DOHH2 (cell line): ENCODE data around the gene MCCC1.

Experiments
- H3F3A ChIP-seq: fragments of 200-600 bp; sonication (generic), shearing (Covaris generic); 2 replicates; pipeline ENCODE4 v1.6.0; 2016; ENCODE audit warnings: antibody characterized with exemption, mild to moderate bottlenecking; ENCODE audit not compliant: control insufficient read depth, insufficient read depth
- H3K27ac ChIP-seq: fragments of 200-600 bp; sonication (generic); 2 replicates; pipeline ENCODE4 v1.5.1; 2014; ENCODE audit warnings: low read depth, mild to moderate bottlenecking, low read length, moderate library complexity
- H3K27me3 ChIP-seq: fragments of 200-600 bp; sonication (generic); 2 replicates; pipeline ENCODE4 v1.6.1; 2014; ENCODE audit warnings: mild to moderate bottlenecking, low read length, mixed read lengths; ENCODE audit not compliant: control insufficient read depth
- H3K36me3 ChIP-seq: fragments of 200-600 bp; sonication (generic); 2 replicates; pipeline ENCODE4 v1.6.1; 2014; ENCODE audit warnings: mild to moderate bottlenecking, low read length, moderate library complexity, mixed read lengths; ENCODE audit not compliant: control insufficient read depth
- H3K4me1 ChIP-seq: fragments of 200-600 bp; sonication (generic); 2 replicates; pipeline ENCODE4 v1.6.1; 2014; ENCODE audit warnings: mild to moderate bottlenecking, low read length, mixed read lengths; ENCODE audit not compliant: control insufficient read depth
- H3K4me2 ChIP-seq: fragments of 200-600 bp; sonication (generic); 2 replicates; pipeline ENCODE4 v1.6.0; 2014; ENCODE audit warnings: mild to moderate bottlenecking, low read length, moderate library complexity
- H3K4me3 ChIP-seq: fragments of 200-600 bp; sonication (generic); 2 replicates; pipeline ENCODE4 v1.5.1; 2014; ENCODE audit warnings: mild to moderate bottlenecking, low read length, mixed read lengths
- H3K79me2 ChIP-seq: fragments of 200-600 bp; sonication (generic); 2 replicates; pipeline ENCODE4 v1.6.1; 2014; ENCODE audit warnings: mild to moderate bottlenecking, low read length, mixed read lengths; ENCODE audit not compliant: control insufficient read depth
- H3K9me2 ChIP-seq: fragments of 200-600 bp; sonication (generic); replicated peaks from 2 replicates; pipeline ENCODE4 v1.6.1; 2014; ENCODE audit warnings: mild to moderate bottlenecking, low read length, mixed read lengths; ENCODE audit not compliant: control insufficient read depth
- H3K9me3 ChIP-seq: fragments of 200-600 bp; sonication (generic); 2 replicates; pipeline ENCODE4 v1.6.1; 2014; ENCODE audit warnings: antibody characterized with exemption, low read length, mixed read lengths; ENCODE audit not compliant: control insufficient read depth, insufficient read depth
- H4K20me1 ChIP-seq: fragments of 200-600 bp; sonication (generic); 2 replicates; pipeline ENCODE4 v1.6.0; 2014; ENCODE audit warnings: low read depth, mild to moderate bottlenecking, antibody characterized with exemption, low read length, moderate library complexity; ENCODE audit not compliant: control insufficient read depth, insufficient read depth
- CTCF ChIP-seq: fragments of 200-600 bp; sonication (generic); IDR thresholded peaks from one replicate; pipeline ENCODE4 v1.5.1; 2014; ENCODE audit warnings: antibody characterized with exemption, mild to moderate bottlenecking, low read depth, low read length; ENCODE audit not compliant: poor library complexity, severe bottlenecking
- EZH2phosphoT487 ChIP-seq: fragments of 200-600 bp; sonication (generic); IDR thresholded peaks from 2 replicates; pipeline ENCODE4 v1.6.1; 2017; ENCODE audit warnings: borderline replicate concordance, mild to moderate bottlenecking, antibody characterized with exemption, low read length, moderate library complexity, mixed read lengths

The MCCC1 gene

GRCh38 chr3:183099026-183099837 is at the start of gene MCCC1:
MCCC1 (minus strand) TSS chr3:183099496; CDS start chr3:183099440, 56 bp downstream.
- Histone ChIP-seq H4K20me1 (no peaks in the 10 kb centered on the region; the same call in 1 of the 2 replicates), H3K27me3 (no peaks in the 10 kb centered on the region), H3K79me2 (peaks cover 40% of the 10 kb centered on the region), H3K36me3 (peaks cover 35% of the 10 kb centered on the region), H3K4me3 (peak within 1 kb of the TSS; percentile 100), H3F3A (peaks cover 6% of the 10 kb centered on the region), H3K27ac (peak within 1 kb of the TSS; percentile 83), H3K4me1 (peaks cover 20% of the 10 kb centered on the region), H3K4me2 (peak within 1 kb of the TSS; percentile 64), H3K9me3 (no peaks in the 10 kb centered on the region), H3K9me2 (no peaks in the 10 kb centered on the region)
- TF ChIP-seq EZH2phosphoT487 (no peak), CTCF (no peak)

- Histone ChIP-seq H3F3A (no peaks in the 10 kb centered on the region), H3K36me3 (no peaks in the 10 kb centered on the region), H4K20me1 (no peaks in the 10 kb centered on the region), H3K4me1 (peaks cover 11% of the 10 kb centered on the region), H3K79me2 (no peaks in the 10 kb centered on the region), H3K9me3 (no peaks in the 10 kb centered on the region), H3K9me2 (no peaks in the 10 kb centered on the region), H3K4me3 (no peak overlapping the region), H3K27ac (no peak overlapping the region), H3K27me3 (peaks cover 24% of the 10 kb centered on the region), H3K4me2 (no peak overlapping the region)
- TF ChIP-seq CTCF (no peak), EZH2phosphoT487 (no peak)
Observed at GRCh38 chr3:183148056-183148455, 48.8 kb upstream of the MCCC1 start.

GRCh38 chr3:183144363-183144762 is 45.1 kb upstream of the MCCC1 start:
- H3K36me3 ChIP-seq: no peaks in the 10 kb centered on the region
- TF ChIP-seq CTCF (no peak), EZH2phosphoT487 (no peak)

More at GRCh38 chr3:183144363-183144762, 45.1 kb upstream of the MCCC1 start:
- H3K4me3 ChIP-seq: no peak overlapping the region
- H3K9me2 ChIP-seq: no peaks in the 10 kb centered on the region
- no peaks in the 10 kb centered on the region for H4K20me1 ChIP-seq
- H3K27me3 ChIP-seq: peaks cover 34% of the 10 kb centered on the region
- H3K9me3 ChIP-seq: no peaks in the 10 kb centered on the region
- H3K27ac ChIP-seq: no peak overlapping the region
- H3K79me2 ChIP-seq: no peaks in the 10 kb centered on the region
- no peak overlapping the region for H3K4me2 ChIP-seq
- no peaks in the 10 kb centered on the region for H3F3A ChIP-seq
- H3K4me1 ChIP-seq: no peaks in the 10 kb centered on the region
